OCI-LY1 (cell line): ENCODE results near the gene NEAT1.

Experiments
- CTCF ChIP-seq: fragments of 200-600 bp; sonication (generic), shearing (Covaris generic); IDR thresholded peaks from 2 replicates; pipeline ENCODE4 v1.5.1; 2017; ENCODE audit warnings: mild to moderate bottlenecking, antibody characterized with exemption, low read length, moderate library complexity, mixed read lengths
- EZH2 ChIP-seq: fragments of 200-600 bp; sonication (generic), shearing (Covaris generic); IDR thresholded peaks from 2 replicates; pipeline ENCODE4 v1.8.0; 2017; ENCODE audit warnings: borderline replicate concordance, mixed run types, mild to moderate bottlenecking, antibody characterized with exemption, low read length, moderate library complexity, mixed read lengths

- TF ChIP-seq CTCF (no peak), EZH2 (no peak)
Observed at GRCh38 chr11:65414776-65415498, 7.7 kb upstream of the NEAT1 start.
